ENCODE results near the gene VAMP8.

- TF ChIP-seq POLR2A (IDR thresholded peaks at IDR 0.05) (no peak), CTCF (IDR thresholded peaks at IDR 0.05) (no peak)
Observed at GRCh38 chr2:85558160-85558559, 19.2 kb upstream of the VAMP8 start.

Measured in prostate gland (tissue), 2 donors.